Glomerular endothelial cell (primary cell): ENCODE measurements around the gene NISCH. TPM values are rescaled to one million over a fixed set of nuclear protein-coding genes. Genes with fewer than 3 reads are reported as not detected.

Source experiments
- DNase-seq: peaks from one replicate; pipeline ENCODE4 v3.0.0-alpha.2; 2011; ENCODE audit warnings: low read depth, low spot score; ENCODE audit errors: extremely low read depth
- total RNA-seq: library from RNA; depleted of rRNA; stranded (reverse); fragments of >200 nt; gene quantifications from 2 replicates; pipeline ENCODE4 v1.2.3, GENCODE V29; 2015

NISCH gene
- total RNA-seq, 1 donor from 2014 or later: 113 TPM

DNA sequence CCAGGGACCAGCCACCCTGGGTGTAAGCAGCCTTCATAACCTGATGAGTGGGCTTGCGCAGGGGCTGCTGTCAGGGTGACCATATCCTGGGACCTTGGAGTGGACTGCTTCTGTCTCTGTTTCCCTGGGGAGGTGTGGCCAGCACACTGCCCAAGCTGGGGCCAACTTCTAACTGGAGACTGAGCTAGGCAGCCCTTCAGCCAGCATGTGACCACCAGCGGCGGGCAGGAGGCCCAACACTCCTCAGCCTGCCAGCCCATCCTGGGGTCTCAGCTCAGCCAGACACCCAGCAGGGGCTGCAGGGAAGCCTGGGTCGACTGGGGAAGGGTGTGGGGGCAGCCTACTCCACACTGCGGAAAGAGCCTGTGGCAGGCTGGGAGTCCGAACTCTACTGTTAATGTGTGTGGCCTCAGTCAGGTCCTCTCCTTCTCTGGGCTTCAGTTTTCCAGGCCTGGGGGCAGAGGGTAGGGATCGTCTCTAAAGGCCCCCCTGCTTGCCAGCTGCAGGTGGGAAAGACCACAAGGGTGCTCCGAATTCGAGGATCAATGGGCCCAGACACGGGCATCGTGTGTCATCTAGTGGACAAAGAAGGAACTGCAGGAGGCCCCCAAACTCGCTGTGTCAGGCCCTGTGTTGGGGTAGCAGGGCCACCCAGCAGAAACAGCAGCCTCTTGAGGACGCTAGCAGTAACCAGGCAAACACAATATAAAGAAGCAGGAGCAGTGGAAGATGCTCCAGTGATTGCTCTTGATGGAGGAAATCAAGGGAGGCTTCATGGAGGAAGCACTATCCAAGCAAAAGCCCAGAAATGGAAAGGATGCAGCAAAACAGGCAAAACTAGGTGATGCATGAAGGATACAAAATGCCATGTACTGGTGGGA is 8.5 kb upstream of the NISCH start:
- DNase-seq: no peak

DNA sequence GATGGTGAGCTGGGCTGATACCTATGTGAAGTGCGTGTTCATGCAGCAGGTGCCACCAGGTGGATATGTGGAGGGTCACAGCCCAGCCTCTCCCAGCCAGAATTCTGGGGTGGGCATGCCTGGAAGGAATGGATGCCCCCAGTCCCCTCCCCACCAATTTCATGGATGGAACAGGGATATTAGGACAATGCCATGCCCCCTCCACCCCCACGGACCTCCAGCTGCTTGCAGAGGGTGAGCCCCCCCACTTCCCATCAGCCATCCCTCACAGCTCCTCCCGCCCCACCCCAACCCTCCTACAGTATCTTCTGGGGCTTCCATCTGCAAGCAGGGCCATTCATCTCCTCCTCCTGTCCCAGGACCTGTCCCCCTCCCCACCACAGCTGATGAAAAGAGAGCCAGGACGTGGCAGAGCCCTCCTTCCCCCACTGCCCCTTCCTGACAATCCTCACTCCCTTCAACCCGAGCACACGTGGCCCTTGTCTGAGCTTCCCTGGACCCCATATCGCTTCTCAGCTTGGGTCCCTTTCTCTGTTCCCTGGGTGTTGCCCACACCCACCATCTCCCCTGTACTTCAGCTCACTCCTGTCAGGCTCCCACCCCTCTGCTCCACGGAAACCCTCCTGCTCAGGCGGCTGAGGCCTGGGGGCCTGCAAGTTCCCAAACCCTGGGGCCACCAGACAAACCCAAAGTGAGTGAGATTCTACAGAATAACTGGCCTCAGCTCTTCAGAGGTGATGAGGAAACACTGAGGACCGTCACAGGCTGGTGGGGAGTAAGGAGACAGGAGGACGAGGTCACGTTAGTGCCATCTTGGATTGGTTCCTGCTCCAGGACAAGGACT is 7.7 kb upstream of the NISCH start:
- DNase-seq: no peak

DNA sequence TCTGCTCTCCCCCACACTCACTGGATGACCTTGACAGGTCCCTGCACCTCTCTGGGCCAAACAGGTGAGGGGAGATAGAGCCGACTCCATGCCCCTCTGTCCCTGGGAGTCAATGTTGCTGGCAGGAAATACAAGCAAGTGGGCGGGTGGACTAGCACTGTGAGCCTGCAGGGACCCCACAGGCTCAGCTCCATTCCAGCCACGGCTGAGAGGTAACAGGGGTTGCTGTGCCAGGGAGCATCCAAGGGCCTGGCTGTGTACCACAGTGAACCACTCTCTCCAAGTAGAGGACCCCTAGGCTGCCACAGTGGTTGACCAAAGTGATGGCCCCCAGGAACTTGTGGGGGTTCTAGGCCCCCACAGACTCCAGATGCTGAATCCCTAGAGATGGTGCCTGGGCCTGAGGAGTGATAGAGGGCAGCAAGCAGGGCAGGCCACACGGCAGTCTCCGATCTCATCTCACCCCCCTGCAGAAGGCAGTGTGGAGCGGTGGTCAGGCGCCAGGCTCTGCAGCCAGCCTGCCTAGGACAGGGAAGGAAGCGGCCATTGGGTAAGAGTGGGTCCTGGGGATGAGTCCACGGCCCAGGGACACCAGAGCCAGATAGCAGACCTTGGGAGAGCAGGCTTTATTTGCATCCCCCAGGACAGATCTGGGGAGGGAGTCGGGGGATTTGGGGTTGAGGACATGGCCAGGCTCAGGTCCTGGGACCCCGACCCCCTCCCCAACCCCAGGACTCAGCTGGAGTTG is 4.7 kb upstream of the NISCH start:
- no peak for DNase-seq

DNA sequence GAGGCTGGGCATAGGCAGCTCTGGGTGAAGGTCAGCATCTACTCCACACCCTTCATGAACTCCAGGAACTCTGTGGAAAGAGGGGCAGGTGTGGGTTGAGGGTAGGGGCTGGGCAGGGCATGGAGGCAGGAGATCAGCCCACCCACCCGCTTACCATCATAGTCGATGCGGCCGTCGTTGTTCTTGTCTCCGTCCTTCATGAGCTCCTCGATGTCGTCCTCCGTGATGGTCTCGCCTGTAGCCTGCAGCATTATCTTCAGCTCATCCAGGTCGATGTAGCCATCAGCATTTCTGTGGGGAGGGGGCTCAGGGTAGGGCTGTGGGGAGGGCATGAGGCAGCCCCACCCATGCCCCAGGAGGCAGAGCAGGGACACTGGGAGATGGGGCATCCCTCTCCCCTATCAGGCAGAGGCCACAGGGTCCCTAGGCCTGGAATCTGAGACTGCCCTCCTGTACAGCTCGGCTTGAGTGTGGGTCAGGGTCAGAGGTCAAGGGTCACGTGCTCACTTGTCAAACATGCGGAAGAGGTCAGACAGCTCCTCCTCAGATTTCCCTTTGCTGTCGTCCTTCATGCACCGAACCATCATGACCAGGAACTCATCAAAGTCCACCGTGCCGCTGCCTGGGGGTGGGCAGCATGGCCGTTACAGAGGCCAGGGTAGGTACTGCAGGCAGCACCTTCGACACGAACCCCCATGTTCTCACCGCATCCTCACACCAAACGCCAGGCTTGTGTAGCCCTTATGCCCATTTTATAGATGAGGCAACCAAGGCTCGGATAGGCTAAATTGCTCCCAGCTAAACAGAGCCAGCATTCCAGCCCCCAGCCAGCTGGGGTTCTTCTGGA is 3.9 kb upstream of the NISCH start:
- DNase-seq: no peak

DNA sequence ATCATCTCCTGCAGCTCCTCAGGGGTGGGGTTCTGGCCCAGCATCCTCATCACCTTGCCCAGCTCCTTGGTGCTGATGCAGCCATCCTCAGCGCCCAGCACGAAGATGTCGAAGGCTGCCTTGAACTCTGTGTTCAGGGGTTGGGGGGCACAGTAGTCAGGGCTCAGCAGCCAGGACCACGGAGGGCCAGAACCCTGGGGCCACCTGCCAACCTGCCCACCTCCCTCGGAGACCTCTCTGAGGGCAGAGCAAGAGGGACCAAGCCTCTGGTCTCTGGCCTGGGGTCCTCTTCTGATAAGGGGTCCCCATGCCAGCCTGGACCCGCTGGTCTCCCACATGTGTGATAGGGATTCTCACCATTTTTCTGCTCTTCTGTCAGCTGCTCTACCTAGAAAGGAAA is 3.3 kb upstream of the NISCH start:
- DNase-seq: no peak

DNA sequence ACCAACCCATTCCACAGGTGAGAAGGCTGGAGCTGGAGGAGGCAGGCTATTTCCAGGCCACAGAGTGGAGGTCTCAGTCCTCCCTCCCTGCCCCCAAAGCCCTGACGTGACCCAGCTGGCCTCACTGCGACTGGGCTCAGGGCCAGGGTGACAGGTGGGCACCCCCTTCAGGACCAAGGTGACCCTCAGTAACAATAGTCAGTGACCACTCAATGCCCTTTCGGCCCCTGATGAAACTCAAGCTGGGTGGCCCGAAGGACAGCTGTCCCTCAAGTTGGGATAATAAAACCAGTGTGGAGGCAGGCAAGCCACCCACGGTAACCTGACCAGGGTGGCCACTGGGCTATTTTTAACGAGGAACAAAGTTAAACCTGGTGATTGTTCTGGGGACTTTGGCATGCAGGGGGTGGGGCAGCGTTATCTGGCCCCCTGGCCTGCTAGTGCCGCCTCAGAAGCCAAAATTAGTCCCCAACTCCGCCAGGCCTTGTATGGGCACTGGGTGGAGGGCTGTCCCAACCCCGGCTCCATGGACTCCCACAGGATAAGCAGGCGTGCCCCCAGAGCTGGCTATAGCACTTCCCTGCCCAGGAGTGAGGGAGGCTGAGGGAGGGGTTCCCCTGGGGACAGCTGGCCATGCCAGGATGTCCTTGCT is 2.7 kb upstream of the NISCH start:
- DNase-seq: no peak

DNA sequence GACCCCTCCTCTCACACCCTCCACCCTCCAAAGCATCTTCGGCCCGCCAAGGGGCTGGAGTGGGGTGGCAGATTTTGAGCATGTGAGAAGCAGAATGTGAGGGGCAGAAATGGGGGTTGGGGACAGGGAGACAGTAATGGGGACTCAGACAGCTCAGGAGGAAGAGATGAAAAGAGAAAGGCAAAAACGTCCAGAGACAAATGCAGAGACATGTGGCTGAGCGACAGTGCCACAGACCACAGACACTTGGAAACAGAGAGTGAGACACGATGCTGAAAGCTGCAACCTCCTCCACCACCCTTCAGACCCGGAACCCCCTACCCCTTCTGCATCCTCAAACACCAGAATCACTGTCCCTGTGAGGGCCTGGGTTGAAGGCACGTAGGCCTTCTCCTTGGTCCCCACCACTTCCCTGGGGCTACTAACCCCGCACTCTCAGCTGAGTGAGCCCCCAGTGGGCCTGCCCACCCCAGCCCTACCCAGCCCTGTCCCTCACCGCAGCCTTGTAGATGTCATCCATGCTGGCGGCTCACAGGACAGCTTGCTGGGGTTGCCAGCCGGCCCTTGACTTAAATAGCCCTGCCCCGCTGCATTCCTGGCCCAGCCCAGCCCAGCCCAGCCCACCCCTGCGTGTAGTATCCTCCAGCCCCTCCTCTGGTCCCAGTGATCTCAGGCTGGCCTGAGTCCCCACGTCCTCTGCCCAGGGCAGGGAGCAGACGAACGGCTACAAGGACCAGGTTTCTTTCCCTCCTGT is 1.7 kb upstream of the NISCH start, which contains the start of gene TNNC1:
TSS of gene TNNC1 (minus strand) at position 546 of the 754 bp plus-strand sequence. CDS start at position 520, 26 bp downstream.
- DNase-seq: no peak

DNA sequence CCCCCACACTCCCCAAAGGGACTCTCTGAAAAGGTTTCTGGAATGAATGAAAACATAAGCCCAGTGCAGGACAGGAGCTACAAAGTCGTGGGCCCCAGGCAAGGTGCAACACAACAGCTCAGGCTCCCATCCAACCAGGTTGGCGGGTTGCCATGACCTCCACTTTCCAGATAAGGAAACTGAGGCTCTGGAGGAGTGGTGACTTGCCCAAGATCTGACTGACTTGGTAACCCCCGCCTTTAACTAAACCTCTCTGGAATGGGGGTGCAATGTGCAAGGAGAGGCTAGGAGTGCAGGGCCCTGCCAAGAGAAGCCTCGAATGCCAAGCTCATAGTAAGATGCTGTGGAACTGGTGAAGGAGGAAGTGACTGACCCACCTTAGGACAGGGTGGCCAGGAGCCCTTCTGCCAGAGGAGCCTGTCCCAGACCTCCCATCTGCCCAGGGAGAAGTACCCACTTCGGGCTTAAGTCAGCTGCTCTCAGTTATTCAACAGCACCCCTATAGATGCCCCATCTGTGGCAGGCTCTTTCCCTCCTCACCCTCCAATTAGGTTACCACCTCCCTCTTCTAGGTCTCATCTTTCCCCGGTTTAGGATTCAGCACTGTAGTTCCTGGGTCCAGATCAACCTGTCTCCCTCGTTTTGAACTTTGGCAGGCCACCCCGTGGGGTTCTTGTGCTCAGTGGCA is 1.0 kb upstream of the NISCH start:
- DNase-seq: no peak

DNA sequence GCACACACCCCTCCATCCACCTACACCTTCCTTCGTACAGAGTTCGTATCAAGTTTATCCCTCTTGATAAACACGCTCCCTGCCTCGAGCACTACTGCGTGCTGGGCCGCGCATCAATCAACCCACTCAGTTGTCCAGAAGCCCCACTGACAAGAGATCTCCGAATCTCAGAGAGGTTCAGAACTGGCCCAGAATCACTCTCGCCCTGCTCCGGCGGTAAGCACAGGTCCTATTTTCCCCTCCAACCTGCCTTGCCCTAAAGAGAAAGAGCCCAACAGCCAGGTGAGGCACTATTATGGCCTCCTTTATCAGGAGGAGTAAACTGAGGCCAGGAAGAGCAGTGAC is 494 bp upstream of the NISCH start:
- DNase-seq: no peak

DNA sequence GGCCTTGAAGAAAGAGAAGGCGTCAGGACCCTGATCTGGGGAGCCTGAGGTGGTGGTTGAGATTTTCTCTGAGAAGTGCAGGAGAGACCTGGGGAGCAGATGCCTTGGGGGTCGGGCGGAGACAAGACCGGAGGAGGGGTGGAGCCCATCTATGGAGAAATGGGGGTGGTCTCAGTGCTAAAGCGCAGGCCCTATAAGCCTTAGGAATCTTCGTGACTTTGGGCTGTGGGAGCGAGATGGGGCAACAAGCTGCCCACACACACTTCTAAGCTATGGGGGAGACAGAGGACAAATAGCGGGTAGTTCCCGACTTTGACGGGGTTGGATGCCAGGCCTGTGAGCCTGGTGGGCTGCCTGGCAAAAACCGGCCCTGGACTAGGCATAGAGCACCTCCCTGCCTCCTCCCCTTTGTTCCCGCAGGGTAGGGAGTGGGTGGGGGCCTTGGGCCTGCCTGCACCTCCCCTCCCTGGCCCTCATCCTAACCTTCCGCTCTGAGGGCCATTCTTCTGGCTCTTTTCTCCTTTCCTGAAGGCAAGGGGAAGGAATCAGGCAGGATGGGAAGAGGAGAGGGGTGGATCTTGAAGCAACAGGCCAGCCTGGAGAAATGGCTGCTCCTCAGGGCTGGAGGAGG is 880 bp downstream of the NISCH start:
- DNase-seq: no peak

DNA sequence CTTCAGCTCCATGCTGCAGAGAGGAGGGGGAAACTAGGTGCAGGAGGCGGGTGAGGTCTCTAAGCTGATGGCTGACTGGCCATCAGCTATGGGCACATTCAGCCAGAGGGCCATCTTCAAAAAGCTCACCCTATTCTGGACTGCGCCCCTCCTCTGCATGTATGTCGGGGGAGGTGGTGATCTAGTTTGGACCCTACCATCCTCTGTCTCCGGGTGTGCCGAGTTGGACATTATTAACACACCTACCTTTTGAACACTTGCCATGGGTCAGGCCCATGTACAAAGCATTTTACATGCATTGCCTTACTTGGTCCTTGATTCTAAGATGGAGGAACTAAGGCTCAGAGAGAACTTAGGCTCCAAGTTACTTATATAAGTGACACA is 1.4 kb downstream of the NISCH start:
- no peak for DNase-seq

DNA sequence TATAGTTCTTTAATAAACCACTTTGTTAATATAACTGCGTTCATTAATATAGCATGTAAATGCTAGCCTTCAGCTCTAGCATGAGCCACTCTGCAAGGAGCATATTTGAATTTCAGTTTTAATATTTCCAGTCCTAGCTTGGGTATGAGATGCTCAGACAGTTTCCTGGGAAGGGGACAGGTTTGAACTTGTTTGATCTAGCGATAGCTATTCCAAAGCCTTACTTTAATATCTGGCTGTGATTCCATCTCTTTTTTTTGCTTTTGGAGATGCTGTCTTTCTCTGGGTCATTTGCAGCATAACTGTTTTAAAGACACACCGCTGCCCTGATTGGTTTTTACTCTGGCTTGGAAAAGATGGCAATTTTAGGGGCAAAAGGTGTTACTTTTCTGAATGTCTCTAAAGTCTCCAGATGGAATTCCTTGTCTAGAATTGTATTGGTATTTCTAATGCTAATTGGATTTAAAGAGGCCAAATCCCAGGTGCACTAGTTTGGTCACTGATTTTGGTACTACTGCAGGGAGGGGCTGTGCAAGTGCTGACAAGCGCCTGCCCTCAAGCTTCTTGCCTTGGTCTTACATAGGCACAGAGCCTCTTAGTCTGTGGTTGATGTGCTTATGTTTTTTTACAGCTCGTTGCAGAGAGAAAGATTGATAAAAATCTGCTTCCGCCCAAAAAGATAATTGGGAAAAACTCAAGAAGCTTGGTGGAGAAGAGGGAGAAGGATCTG is 2.8 kb downstream of the NISCH start:
- DNase-seq: no peak

DNA sequence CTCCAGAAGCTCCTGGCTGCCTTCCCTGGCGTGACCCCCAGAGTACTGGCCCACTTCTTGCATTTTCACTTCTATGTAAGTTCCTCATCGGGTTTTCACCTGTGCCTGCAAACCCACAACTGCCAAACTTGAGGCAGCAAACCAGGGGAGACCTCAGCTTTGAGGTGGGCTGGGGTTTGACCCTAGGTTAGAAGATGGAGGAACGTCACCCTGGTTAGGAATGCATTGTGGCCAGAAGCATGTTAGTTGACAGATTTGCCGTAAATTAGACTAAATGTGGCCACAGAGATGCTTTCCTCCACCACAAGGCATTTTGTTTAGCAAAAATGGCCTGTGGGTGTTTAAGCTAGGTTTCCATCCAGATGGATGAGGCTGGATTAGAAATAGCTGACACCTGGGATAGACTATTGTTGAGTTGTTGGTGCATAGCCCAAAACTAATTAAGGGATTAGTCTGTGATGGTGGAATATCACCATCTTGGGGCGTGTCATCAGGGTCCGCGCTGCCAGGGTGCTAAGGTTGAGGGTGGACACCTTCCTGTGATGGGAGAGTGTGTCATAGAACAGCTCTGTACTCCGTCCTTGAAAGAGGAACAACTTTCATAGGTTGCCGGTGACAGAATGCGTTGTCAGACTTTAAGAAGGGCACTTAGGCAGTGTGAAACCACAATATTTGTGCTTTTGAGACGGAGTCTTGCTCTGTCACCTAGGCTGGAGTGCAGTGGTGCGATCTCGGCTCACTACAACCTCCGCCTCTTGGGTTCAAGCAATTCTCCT is 3.6 kb downstream of the NISCH start:
- no peak for DNase-seq

DNA sequence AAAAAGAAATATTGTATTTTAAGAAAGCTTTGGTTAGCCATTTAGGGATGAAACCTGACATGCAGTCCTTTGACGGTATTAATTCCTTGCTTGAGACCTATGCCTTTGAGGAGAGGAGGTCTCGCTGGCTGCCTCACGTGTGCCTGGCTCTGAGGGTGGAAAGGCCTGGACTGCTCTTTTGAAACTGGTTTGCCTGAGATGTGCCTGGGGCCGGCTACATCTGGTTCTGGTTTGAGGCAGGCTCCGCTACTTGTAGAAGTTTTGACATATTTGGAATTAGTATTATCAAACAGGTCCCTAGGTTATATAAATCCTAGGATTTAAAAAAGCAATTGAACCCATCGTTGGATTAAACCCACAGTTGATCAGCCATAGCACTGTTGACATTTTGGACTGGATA is 6.5 kb downstream of the NISCH start:
- no peak for DNase-seq

DNA sequence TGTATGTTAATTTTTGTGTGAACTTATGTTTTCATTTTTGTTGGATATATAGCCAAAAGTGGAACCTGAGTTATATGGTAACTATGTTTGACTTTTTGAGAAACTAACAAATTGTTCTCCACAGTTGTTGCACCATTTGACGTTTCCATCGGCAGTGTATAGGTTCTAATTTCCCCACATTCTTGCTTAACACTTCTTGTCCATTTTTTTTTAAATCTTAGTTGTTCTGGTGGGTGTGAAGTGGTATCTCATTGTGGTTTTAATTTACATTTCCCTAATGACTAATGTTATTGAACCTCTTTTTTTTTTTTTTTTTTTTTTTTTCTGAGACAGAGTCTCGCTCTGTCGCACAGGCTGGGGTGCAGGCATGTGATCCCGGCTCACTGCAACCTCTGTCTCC is 8.0 kb downstream of the NISCH start:
- DNase-seq: no peak

DNA sequence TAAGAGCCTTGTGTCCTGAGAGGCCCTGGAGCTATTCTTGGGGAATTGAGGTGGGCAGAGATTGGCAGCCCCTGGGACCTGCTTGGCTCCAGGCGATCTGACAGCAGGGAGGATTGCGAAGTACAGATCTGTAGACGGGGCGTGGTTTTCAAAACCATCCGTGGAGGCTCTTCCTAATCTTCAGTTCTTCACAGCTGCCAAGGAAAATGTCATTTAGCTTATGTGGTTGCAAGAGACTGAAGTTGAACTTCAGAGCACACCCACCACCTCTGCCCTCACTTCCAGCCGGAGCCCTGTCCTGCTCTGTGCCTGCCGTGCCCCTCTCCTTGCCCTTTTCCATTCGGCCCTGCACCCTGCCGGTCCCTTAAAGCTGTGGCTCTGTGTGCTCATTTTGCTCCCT is 12.9 kb downstream of the NISCH start:
- no peak for DNase-seq

DNA sequence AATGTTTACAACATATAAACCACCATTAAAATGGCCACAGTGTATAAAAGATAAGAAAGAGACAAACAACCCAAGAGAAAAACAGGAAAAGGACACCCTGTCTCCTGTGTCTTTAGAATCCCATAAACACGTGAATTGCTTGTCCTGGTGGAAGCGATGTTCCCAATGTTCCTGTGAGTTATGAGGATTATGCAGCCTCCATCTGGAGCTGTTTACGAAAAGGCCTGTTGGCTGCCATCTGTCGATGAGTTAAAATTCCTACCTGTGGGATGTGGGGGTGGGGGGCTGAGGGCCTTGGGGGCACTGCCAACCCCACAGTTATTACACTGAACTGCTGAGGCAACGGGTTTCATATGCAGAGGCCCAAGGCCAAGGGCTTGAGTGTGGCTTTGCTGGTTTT is 13.6 kb downstream of the NISCH start:
- no peak for DNase-seq
